ENCODE data around the gene CDKL2.
"Not testable (repeated sequence)": the region's sequence is repeated elsewhere in the genome, so short reads cannot be mapped to it uniquely, and the experiment has no call there.

CDKL2 gene

DNA sequence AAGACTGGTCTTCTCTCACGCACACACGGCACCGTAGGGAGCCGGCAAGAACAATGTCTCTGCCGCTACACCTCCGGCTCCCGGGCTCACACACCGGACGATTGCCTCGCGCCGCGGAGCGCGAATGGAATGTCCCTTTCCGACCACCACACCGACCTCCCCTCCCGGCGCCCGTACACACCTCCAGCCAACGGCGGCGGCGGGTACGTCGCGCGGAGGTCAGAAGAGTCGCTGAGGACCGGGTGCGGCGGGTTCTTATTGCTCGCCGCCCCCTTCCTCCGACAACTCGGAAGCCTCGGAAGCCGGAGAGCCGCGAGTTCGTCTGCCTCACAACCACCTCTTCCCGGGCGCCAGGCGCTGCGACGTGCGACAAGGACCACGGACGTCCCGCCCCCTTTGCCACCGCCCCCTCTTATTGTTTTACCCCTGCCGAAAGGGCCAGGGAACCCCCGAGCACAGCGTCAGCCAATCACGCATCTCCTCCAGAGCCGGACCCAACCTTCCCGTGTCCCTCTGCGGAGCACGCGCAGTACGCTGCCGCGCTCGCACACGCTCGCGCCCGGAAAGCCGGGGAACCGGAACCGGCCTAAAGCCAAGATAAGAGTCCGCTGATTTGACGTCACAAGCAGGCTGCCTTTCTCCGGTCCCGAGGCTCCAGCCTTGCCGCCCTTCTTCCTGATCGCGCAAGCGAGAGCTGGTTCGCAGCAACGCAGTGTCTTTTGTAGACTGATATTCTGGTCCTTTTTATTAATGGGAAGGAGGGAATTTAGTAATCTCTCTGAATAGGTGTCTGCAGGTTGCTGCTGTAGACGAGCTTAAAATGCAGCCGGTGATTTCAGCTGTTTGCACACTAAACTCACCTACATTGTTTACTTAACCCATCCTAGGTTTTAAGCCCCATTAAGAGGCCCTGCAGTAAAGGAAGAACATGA, 43.0 kb upstream of the CDKL2 start, which contains the start of gene G3BP2:
G3BP2 (minus strand) TSS at position 385 of the 932 bp plus-strand sequence. CDS start 11,386 bp downstream, outside the sequence.
- H3K36me3 ChIP-seq (replicated peaks) = no peaks in the 10 kb centered on the region
- no peaks in the 10 kb centered on the region for H3K27me3 ChIP-seq (replicated peaks)
- peak within 1 kb of the TSS; percentile 99 for H3K4me3 ChIP-seq (ENCODE audit: low read depth, low read length)
- TF ChIP-seq, protein P1, sequence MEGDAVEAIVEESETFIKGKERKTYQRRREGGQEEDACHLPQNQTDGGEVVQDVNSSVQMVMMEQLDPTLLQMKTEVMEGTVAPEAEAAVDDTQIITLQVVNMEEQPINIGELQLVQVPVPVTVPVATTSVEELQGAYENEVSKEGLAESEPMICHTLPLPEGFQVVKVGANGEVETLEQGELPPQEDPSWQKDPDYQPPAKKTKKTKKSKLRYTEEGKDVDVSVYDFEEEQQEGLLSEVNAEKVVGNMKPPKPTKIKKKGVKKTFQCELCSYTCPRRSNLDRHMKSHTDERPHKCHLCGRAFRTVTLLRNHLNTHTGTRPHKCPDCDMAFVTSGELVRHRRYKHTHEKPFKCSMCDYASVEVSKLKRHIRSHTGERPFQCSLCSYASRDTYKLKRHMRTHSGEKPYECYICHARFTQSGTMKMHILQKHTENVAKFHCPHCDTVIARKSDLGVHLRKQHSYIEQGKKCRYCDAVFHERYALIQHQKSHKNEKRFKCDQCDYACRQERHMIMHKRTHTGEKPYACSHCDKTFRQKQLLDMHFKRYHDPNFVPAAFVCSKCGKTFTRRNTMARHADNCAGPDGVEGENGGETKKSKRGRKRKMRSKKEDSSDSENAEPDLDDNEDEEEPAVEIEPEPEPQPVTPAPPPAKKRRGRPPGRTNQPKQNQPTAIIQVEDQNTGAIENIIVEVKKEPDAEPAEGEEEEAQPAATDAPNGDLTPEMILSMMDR (IDR thresholded peaks at IDR 0.05; ENCODE audit: low read depth, low read length, missing control alignments) = no peak
- H3K27ac ChIP-seq = peak within 1 kb of the TSS; percentile 83
- in situ Hi-C loops (cut with HindIII; ENCODE audit: low pct_ligation_motif_present, low sequenced_read_pairs) = no loop called here
- peak; percentile 96 for DNase-seq

DNA sequence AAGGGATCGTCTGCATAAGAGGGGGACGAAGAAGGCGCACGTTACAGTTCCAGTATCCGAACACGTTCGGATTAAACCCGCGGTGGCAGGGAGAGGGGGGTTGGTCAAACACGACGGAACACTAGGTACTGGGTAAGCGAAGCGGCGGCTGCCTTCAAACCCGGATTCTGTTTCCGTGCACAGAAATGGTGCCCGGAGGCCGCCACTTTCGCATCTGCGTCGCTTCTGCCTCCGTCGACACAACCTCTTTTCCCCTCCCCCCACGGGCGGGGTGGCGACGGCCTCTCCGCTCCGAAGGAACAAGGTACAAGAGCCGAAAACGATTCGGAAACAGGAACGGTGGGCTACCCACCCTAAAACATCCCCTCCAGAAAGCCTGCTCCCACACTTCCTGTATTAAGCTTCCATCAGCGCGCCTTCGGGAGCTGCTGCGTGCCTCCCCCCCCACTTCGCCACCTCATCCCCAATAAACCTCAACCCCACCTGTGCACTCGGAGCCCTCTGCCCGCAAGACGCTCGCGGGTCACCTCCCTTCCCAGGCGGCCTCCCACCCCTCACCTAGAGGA, 42.2 kb upstream of the CDKL2 start:
- in situ Hi-C loops (cut with HindIII; ENCODE audit: low pct_ligation_motif_present, low sequenced_read_pairs) = no loop called here
- DNase-seq = peak; percentile 45

DNA sequence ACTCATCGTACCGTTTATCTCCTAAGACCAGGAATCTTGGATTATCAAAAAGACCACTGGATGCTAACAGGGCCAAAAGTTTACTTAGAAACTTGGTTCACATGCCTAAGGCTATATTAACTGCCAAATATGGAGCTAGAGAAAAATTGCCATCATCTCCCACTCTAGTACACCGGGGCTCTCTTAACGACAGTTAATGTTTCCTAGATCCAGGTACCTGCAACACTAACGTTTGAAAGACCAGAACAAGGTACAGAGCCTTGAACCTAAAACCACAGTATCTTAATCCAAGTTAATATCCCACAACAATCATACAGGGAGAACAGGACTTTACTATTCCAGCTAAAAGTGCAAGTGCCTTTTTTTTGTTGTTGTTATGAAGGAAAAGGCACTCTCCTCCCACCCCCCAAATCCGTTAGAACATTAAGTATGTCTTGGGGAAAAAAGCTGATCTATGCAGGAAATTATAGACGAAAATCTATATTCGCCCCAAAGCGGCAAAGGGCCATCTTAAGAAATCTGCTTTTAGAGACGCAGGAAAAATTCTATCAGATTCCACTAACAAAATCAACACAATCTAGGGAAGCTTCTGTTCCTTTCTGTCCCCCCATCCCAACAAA, 41.6 kb upstream of the CDKL2 start:
- Histone ChIP-seq H3K36me3 (replicated peaks) (no peaks in the 10 kb centered on the region), H3K4me3 (ENCODE audit: low read depth, low read length) (peak overlapping the region; percentile 99), H3K27me3 (replicated peaks) (no peaks in the 10 kb centered on the region), H3K27ac (peak overlapping the region; percentile 83)
- DNase-seq = no peak
- TF ChIP-seq, protein P1 (IDR thresholded peaks at IDR 0.05; ENCODE audit: low read depth, low read length, missing control alignments) = no peak
- in situ Hi-C loops (cut with HindIII; ENCODE audit: low pct_ligation_motif_present, low sequenced_read_pairs) = no loop called here

More for the DNA sequence above, 42.2 kb upstream of the CDKL2 start:
- TF ChIP-seq, protein P1 (IDR thresholded peaks at IDR 0.05; ENCODE audit: low read depth, low read length, missing control alignments) = no peak
- H3K27me3 ChIP-seq (replicated peaks) = no peaks in the 10 kb centered on the region
- H3K36me3 ChIP-seq (replicated peaks) = no peaks in the 10 kb centered on the region
- H3K27ac ChIP-seq = peak overlapping the region; percentile 83
- H3K4me3 ChIP-seq (ENCODE audit: low read depth, low read length) = peak overlapping the region; percentile 99

DNA sequence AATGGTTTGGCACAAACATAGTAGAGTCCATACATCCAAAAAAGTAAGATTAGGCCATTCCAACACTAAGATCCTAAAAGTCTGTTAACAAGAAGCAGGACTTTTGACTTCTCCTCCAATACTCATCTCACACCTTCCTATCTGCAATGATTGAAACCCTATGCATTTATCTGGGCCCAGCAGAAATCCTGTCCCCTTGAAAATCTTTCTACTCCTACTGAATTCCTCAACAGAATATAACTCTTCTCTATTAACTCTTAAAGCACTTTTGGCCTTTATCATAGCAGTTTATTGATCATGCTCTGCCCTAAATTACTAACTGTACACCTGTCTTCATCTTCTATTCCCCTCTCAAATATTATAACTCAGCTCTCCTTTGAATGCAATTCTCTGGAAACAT, 38.3 kb upstream of the CDKL2 start:
- TF ChIP-seq, protein P1 (IDR thresholded peaks at IDR 0.05; ENCODE audit: low read depth, low read length, missing control alignments) = no peak
- Histone ChIP-seq H3K27ac (no peak overlapping the region), H3K36me3 (replicated peaks) (no peaks in the 10 kb centered on the region), H3K4me3 (ENCODE audit: low read depth, low read length) (no peak overlapping the region), H3K27me3 (replicated peaks) (no peaks in the 10 kb centered on the region)
- no peak for DNase-seq
- in situ Hi-C loops (cut with HindIII; ENCODE audit: low pct_ligation_motif_present, low sequenced_read_pairs) = no loop called here

DNA sequence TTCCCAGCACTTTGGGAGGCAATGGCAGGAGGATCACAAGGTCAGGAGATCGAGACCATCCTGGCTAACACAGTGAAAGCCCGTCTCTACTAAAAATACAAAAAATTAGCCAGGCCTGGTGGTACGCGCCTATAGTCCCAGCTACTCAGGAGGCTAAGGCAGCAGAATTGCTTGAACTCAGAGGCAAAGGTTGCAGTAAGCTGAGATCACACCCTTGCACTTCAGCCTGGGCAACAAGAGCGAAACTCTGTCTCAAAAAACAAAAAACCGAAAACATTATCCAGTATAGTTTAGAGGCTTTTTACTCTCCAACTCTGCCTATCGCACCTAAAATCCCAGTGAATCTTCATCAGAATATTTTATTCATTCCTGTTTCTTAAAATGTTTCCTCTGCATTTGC, 37.3 kb upstream of the CDKL2 start:
- H3K27me3 ChIP-seq (replicated peaks); H3K36me3 ChIP-seq (replicated peaks); in situ Hi-C loops (cut with HindIII; ENCODE audit: low pct_ligation_motif_present, low sequenced_read_pairs); H3K4me3 ChIP-seq (ENCODE audit: low read depth, low read length); H3K27ac ChIP-seq; DNase-seq: not testable (repeated sequence)

DNA sequence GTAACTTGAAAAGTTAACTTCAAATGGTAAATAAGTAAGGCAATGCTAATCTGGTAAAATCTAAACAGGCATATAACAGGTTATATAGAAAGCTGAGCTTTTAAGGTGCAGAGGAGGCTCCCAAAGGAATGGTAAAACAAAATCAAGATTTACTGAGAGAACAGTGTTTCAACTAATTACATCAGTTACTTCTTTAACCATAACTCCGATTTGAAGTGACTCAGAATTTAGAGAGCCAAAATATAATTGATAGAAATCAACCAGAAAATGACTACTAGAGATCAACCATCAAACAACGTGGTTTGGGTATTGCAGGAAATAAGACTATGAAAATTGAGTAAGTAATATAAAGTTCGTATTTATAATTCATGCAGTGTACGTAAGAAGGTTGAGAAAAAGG, 36.0 kb upstream of the CDKL2 start:
- no peak for DNase-seq
- Histone ChIP-seq H3K36me3 (replicated peaks) (no peaks in the 10 kb centered on the region), H3K4me3 (ENCODE audit: low read depth, low read length) (no peak overlapping the region), H3K27me3 (replicated peaks) (no peaks in the 10 kb centered on the region), H3K27ac (no peak overlapping the region)
- TF ChIP-seq, protein P1 (IDR thresholded peaks at IDR 0.05; ENCODE audit: low read depth, low read length, missing control alignments) = no peak
- in situ Hi-C loops (cut with HindIII; ENCODE audit: low pct_ligation_motif_present, low sequenced_read_pairs) = no loop called here

DNA sequence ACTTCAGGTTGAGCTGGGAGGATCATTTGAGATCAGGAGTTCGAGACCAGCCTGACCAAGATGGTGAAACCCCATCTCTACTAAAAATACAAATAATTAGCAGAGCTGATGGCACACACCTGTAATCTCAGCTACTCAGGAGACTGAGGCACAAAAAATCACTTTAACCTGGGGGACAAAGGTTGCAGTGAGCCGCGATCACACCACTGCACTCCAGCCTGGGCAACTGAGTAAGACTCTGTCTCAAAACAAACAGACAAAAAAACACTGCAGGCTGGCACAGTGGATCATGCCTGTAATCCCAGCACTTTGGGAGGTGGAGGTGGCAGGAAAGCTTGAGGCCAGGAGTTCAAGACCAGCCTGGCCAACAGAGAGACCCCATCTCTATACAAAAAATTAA, 34.3 kb upstream of the CDKL2 start:
- DNase-seq; H3K27ac ChIP-seq; in situ Hi-C loops (cut with HindIII; ENCODE audit: low pct_ligation_motif_present, low sequenced_read_pairs); H3K36me3 ChIP-seq (replicated peaks); H3K4me3 ChIP-seq (ENCODE audit: low read depth, low read length); H3K27me3 ChIP-seq (replicated peaks): not testable (repeated sequence)
